RWPE1 (cell line): ENCODE measurements around the gene MTERF1.
A peak's percentile ranks its signal among the peaks of the same experiment; 100 is the strongest.
"Not testable (repeated sequence)": the region's sequence is repeated elsewhere in the genome, so short reads cannot be mapped to it uniquely, and the experiment has no call there.

ENCODE experiments used
- CTCF ChIA-PET: fragments of 350-600 bp; sonication (Branson Sonifier 250); formaldehyde crosslinking; extraction: SDS; loops from one replicate; lab custom pipeline; 2021; lab: Yijun Ruan, JAX
- POLR2A ChIA-PET: fragments of 400-600 bp; formaldehyde crosslinking; extraction: SDS; loops from one replicate; lab custom pipeline; 2020; ENCODE audit warnings: antibody characterized with exemption; ENCODE audit not compliant: low non-redundant PET; lab: Yijun Ruan, JAX
- DNase-seq: peaks from one replicate; pipeline ENCODE4 v3.0.0; 2012; ENCODE audit warnings: low spot score
- H3K27ac ChIP-seq: fragments of 450-650 bp; 2 replicates; pipeline ENCODE4 v1.5.1; 2017
- TF ChIP-seq, protein P1 (sequence below): fragments of 450-650 bp; conservative IDR thresholded peaks from 2 replicates; pipeline ENCODE4 v1.5.1; 2017; ENCODE audit warnings: low read depth, mild to moderate bottlenecking

MTERF1 gene

GRCh38 chr7:91898240-91898992, 17.9 kb upstream of the MTERF1 start:
- ChIA-PET CTCF (interaction anchor here (1.0 kb wide), 1 partner anchor 12 kb away, joined by 3 read pairs; no protein-coding TSS in a partner anchor), POLR2A (no interaction called here)
- H3K27ac ChIP-seq, result no peak overlapping the region
- no peak for DNase-seq
- TF ChIP-seq, protein P1, sequence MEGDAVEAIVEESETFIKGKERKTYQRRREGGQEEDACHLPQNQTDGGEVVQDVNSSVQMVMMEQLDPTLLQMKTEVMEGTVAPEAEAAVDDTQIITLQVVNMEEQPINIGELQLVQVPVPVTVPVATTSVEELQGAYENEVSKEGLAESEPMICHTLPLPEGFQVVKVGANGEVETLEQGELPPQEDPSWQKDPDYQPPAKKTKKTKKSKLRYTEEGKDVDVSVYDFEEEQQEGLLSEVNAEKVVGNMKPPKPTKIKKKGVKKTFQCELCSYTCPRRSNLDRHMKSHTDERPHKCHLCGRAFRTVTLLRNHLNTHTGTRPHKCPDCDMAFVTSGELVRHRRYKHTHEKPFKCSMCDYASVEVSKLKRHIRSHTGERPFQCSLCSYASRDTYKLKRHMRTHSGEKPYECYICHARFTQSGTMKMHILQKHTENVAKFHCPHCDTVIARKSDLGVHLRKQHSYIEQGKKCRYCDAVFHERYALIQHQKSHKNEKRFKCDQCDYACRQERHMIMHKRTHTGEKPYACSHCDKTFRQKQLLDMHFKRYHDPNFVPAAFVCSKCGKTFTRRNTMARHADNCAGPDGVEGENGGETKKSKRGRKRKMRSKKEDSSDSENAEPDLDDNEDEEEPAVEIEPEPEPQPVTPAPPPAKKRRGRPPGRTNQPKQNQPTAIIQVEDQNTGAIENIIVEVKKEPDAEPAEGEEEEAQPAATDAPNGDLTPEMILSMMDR, result no peak

GRCh38 chr7:91894781-91895480, 14.4 kb upstream of the MTERF1 start:
- CTCF ChIA-PET, result interaction anchor here (0.7 kb wide), 1 partner anchor 151 kb away, joined by 4 read pairs; no protein-coding TSS in a partner anchor

DNA sequence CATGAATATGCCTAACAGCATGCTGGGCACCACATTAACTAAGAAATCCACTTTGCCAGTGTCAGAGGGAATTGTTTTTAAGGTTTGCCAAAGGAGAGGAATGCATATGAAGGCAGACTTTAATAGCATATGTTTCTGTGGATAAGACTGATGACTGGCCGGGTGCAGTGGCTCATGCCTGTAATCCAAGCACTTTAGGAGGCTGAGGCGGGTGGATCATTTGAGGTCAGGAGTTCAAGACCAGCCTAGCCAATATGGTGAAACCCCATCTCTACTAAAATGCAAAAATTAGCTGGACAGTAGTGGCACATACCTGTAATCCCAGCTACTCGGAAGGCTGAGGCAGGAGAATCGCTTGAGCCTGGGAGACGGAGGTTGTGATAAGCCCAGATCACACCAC, 13.2 kb upstream of the MTERF1 start:
- DNase-seq, POLR2A ChIA-PET, H3K27ac ChIP-seq, CTCF ChIA-PET: not testable (repeated sequence)

More at GRCh38 chr7:91894781-91895480, 14.4 kb upstream of the MTERF1 start:
- TF ChIP-seq, protein P1, result no peak
- DNase-seq, result no peak
- H3K27ac ChIP-seq, result no peak overlapping the region
- POLR2A ChIA-PET, result no interaction called here

DNA sequence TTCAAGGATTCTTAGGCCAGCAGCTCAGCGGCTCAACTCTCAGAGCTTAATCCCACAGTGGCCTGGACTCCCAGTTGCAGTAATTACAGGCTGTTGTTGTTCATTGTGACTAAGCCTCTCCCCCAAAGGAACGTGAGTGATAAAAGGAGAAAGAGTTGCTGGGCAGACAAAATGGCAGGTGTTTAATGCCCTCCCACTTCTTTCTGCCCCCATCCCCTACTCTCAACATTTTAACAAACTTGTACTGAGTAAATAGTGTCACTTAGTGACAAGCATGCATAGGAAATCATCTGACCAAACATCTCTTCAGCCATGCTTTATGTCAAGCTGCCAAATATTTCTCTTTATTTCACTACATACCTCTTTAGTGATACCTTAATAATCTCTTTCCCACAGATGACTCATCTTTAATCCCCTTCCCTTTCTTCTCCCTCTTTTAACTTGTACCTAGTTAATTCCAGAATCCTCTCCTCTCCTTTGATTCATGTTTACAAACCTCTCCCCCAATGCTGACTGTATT, 12.4 kb upstream of the MTERF1 start:
- DNase-seq, result peak; percentile 35
- CTCF ChIA-PET, result interaction anchor here (0.7 to 1.2 kb wide), 3 partner anchors 12 to 568 kb away, joined by 3 to 5 read pairs (median 5); no protein-coding TSS in a partner anchor
- TF ChIP-seq, protein P1, result no peak
- no peak overlapping the region for H3K27ac ChIP-seq
- POLR2A ChIA-PET, result no interaction called here

DNA sequence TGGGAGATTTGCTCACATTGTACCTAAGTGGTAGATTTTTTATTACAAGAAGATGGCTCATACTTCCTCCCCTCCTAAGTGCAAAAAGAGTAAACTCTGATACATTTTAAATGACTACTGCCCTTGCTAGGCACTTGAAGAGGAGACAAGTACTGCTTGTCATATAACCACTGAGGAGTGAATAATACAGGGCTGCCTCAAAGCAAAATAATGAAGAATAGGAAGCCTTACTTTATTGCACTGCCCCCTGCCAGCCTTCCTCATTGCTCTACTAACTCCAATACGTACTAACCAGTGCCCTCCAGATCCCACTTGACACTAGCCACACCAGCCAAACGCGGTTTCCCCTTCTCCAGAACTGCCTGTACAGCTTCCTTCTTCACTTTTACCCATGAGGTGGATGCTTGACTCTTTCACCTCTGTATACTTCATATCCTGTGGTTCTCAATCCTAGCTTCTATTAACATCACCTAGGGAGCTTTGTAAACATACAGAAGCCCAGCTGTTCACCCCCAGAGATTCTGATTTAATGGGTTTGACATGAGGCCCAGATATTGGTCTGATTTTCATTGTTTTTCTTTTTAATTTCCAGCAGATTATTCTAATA, 11.7 kb upstream of the MTERF1 start:
- DNase-seq, result no peak
- POLR2A ChIA-PET, result no interaction called here
- CTCF ChIA-PET, result interaction anchor here (0.7 to 1.2 kb wide), 3 partner anchors 11 to 569 kb away, joined by 3 to 5 read pairs (median 5); no protein-coding TSS in a partner anchor
- TF ChIP-seq, protein P1, result no peak
- no peak overlapping the region for H3K27ac ChIP-seq

DNA sequence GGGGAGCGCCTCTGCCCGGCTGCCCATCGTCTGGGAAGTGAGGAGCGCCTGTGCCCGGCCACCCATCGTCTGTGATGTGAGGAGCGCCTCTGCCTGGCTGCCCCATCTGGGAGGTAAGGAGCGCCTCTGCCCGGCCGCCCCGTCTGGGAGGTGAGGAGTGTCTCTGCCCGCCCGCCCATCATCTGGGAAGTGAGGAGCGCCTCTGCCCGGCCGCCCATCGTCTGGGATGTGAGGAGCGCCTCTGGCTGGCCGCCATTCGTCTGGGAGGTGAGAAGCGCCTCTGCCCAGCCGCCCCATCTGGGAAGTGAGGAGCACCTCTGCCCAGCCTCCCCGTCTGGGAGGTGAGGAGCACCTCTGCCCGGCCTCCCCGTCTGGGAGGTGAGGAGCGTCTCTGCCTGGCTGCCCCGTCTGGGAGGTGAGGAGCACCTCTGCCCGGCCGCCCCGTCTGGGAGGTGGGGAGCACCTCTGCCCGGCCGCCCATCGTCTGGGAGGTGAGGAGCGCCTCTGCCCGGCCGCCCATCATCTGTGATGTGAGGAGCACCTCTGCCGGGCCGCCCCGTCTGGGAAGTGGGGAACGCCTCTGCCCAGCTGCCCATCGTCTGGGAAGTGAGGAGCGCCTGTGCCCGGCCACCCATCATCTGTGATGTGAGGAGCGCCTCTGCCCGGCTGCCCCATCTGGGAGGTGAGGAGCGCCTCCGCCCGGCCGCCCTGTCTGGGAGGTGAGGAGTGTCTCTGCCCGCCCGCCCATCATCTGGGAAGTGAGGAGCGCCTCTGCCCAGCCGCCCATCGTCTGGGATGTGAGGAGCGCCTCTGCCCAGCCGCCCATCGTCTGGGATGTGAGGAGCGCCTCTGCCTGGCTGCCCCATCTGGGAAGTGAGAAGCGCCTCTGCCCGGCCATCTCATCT, 8.0 kb upstream of the MTERF1 start:
- H3K27ac ChIP-seq, POLR2A ChIA-PET, CTCF ChIA-PET, DNase-seq: not testable (repeated sequence)

GRCh38 chr7:91887336-91888213, 7.1 kb upstream of the MTERF1 start:
- POLR2A ChIA-PET, DNase-seq, CTCF ChIA-PET, H3K27ac ChIP-seq: not testable (repeated sequence)
